Measurements from ENCODE around the gene THBS2. TPM values are rescaled to one million over a fixed set of nuclear protein-coding genes. Genes with fewer than 3 reads are reported as not detected.

The THBS2 gene
- total and polyA plus RNA-seq, 2 of the 4 experiments (the other 2 are of a cell fraction), result 97.3 to 113 TPM

DNA sequence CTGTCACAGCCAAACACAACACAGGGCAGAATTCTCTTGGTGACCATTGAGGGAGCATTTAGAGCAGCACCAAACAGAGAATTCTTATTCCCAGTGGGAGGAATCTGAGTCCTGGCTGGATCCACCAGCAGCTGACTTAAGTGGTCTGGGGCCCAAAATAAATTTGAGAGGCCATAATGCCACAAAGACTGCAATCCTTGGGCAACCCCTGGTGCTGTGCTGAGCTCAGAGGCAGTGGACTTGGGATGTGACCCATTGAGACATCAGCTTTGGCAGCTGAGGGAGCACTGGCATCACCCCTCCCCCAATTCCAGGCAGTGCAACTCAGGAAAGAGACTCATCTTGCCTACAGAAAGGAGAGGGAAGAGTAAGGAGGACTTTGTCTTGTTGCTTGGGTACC, 48.6 kb upstream of the THBS2 start:
- Histone ChIP-seq H2BK20ac (ENCODE audit: low read depth, low read length) (no peak overlapping the region), H3K79me1 (ENCODE audit: low read depth in 1 of 2, low read length in 2 of 2) (no peaks in the 10 kb centered on the region), H3K4me3 (ENCODE audit: insufficient read depth, low read depth, low read length) (no peak overlapping the region), H4K8ac (ENCODE audit: low read depth in 2 of 2, low read length in 2 of 2) (no peak overlapping the region), H2AK9ac (replicated peaks; ENCODE audit: low read depth, low read length, poor library complexity) (no peak overlapping the region), H3K9ac (ENCODE audit: low read depth, low read length) (no peak overlapping the region), H2BK120ac (ENCODE audit: low read depth, low read length) (no peak overlapping the region), H3K27me3 (ENCODE audit: control insufficient read depth, insufficient read depth, low read length) (no peaks in the 10 kb centered on the region), H3K56ac (ENCODE audit: extremely low read depth, insufficient read depth, low read length) (no peak overlapping the region), H3K4me2 (ENCODE audit: low read depth, low read length) (no peak overlapping the region), H3K27ac (ENCODE audit: insufficient read depth, low read length) (no peak overlapping the region), H4K5ac (ENCODE audit: low read depth, low read length) (no peak overlapping the region), H2AK5ac (ENCODE audit: low read depth, low read length) (no peak overlapping the region), H3K4ac (ENCODE audit: low read depth, low read length) (no peak overlapping the region), H3K9me3 (ENCODE audit: control insufficient read depth, insufficient read depth, low read length) (no peaks in the 10 kb centered on the region), H3K18ac (ENCODE audit: low read depth, low read length) (no peak overlapping the region), H3K4me1 (ENCODE audit: control insufficient read depth, insufficient read depth, low read length) (no peaks in the 10 kb centered on the region), H2BK5ac (ENCODE audit: low read depth, low read length, poor library complexity, severe bottlenecking) (no peak overlapping the region), H3K36me3 (ENCODE audit: control insufficient read depth, insufficient read depth, low read length) (no peaks in the 10 kb centered on the region), H3K9me1 (ENCODE audit: insufficient read depth, low read length) (no peaks in the 10 kb centered on the region), H3K14ac (replicated peaks; ENCODE audit: low read depth, low read length) (no peak overlapping the region), H2AFZ (replicated peaks; ENCODE audit: low read length, poor library complexity) (no peak overlapping the region), H3K23ac (ENCODE audit: low read depth, low read length) (no peak overlapping the region), H4K91ac (ENCODE audit: insufficient read depth, low read depth, low read length) (no peak overlapping the region), H2BK15ac (ENCODE audit: low read depth, low read length) (no peak overlapping the region), H4K20me1 (ENCODE audit: insufficient read depth, low read length) (no peaks in the 10 kb centered on the region)
- ChIA-PET CTCF (no interaction called here), POLR2A (ENCODE audit: unreplicated experiment) (no interaction called here)
- intact Hi-C loops (cut with micrococcal nuclease) (no loop called here), dilution Hi-C loops (cut with HindIII; ENCODE audit: low sequenced_read_pairs, unreplicated experiment) (no loop called here), in situ Hi-C loops (cut with MboI; ENCODE audit: low sequenced_read_pairs) (no loop called here)
- ATAC-seq (ENCODE audit: low read depth) (no peak), DNase-seq (no peak)
- no TSS peak for BruUV-seq (replicated peaks)
- TF ChIP-seq MAZ (IDR thresholded peaks at IDR 0.05; ENCODE audit: borderline replicate concordance, low read depth, low read length), result no peak
- TF ChIP-seq, protein P1, sequence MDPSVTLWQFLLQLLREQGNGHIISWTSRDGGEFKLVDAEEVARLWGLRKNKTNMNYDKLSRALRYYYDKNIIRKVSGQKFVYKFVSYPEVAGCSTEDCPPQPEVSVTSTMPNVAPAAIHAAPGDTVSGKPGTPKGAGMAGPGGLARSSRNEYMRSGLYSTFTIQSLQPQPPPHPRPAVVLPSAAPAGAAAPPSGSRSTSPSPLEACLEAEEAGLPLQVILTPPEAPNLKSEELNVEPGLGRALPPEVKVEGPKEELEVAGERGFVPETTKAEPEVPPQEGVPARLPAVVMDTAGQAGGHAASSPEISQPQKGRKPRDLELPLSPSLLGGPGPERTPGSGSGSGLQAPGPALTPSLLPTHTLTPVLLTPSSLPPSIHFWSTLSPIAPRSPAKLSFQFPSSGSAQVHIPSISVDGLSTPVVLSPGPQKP (IDR thresholded peaks at IDR 0.05; ENCODE audit: borderline replicate concordance, low read depth, low read length), result no peak
- no peak for TF ChIP-seq RCOR1 (IDR thresholded peaks at IDR 0.05; ENCODE audit: insufficient replicate concordance, low read length)
- no peak for TF ChIP-seq CHD1 (IDR thresholded peaks at IDR 0.05; ENCODE audit: low read depth, low read length)
- TF ChIP-seq RAD21 (IDR thresholded peaks at IDR 0.05; ENCODE audit: low read length), result no peak
- TF ChIP-seq FOS (IDR thresholded peaks at IDR 0.05; ENCODE audit: low read depth, low read length), result no peak
- no peak for TF ChIP-seq RFX5 (IDR thresholded peaks at IDR 0.05; ENCODE audit: low read depth, low read length)
- TF ChIP-seq NFE2L2 (IDR thresholded peaks at IDR 0.05; ENCODE audit: low read depth, low read length), result no peak
- no peak for TF ChIP-seq BHLHE40 (IDR thresholded peaks at IDR 0.05; ENCODE audit: low read depth, low read length)
